Activated CD4-positive, alpha-beta T cell treated with anti-CD3 and anti-CD28 coated beads, Interleukin-2, amount 50 U/mL, for 48 hours (primary cell): ENCODE measurements around the gene SIRT6.
A peak's percentile ranks its signal among the peaks of the same experiment; 100 is the strongest.
"Not testable (repeated sequence)": the region's sequence is repeated elsewhere in the genome, so short reads cannot be mapped to it uniquely, and the experiment has no call there.

Source experiments
- DNase-seq, 2 experiments: peaks; one replicate each; pipeline ENCODE4 v3.0.0-alpha.2; 2020

Gene SIRT6

DNA sequence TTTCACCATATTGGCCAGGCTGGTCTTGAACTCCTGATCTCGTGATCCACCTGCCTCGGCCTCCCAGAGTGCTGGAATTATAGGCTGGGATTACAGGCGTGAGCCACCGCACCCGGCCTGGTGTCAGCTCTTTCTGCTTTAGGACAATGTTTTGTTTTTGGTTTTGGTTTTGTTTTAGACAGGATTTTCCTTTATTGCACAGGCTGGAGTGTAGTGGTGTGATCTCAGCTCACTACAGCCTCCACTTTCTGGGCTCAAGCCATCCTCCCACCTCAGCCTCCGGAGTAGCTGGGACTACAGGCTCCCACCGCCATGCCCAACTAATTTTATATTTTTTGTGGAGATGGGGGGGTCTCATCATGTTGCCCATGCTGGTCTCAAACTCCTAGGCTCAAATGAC is 53.3 kb downstream of the SIRT6 start:
- DNase-seq, result not testable (repeated sequence)

DNA sequence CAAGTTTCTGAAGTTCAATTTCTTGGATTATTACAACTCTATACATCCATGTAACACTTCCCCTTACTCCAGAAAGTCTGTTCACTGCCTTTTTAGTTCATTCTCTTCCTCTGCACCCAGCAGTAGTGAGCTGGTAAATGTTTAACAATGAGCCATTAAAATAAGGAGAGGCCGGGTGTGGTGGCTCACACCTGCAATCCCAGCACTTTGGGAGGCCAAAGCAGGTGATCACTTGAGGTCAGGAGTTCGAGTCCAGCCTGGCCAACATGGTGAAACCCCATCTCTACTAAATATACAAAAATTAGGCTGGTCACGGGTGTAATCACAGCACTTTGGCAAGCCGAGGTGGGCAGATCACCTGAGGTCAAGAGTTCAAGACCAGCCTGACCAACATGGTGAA is 55.0 kb downstream of the SIRT6 start:
- DNase-seq, result not testable (repeated sequence)

GRCh38 chr19:4124638-4125037 is 57.7 kb downstream of the SIRT6 start:
- peak in 1 of 2 experiments; percentile 24 for DNase-seq
